ENCODE results near the gene STK32B. TPM values are rescaled to one million over a fixed set of nuclear protein-coding genes. Genes with fewer than 3 reads are reported as not detected.

STK32B gene
- total RNA-seq, 1 donor from 2014 or later = not detected

DNA sequence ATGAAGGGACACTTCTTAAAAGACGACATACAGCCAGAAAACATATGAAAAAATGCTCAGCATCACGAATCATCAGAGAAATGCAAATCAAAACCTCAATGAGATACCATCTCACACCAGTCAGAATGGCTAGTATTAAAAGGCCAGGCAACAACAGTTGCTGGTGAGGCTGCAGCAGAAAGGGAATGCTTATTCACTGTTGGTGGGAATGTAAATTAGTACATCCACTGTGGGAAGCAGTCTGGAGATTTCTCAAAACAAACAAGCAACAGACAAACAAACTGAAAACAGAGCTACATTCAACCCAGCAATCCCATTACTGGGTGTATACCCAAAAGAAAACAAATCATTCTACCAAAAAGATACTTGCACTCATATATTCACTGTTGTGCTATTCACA lies 459.2 kb downstream of the STK32B start:
- H3K27me3 Mint-ChIP-seq = no peaks in the 10 kb centered on the region
- no peaks in the 10 kb centered on the region for H3K9me3 Mint-ChIP-seq
- ChIA-PET CTCF (no interaction called here), POLR2A (no interaction called here)
- intact Hi-C loops (cut with micrococcal nuclease) = no loop called here
- H3K36me3 Mint-ChIP-seq (ENCODE audit: low read depth) = no peaks in the 10 kb centered on the region
- no peak overlapping the region for H3K4me3 Mint-ChIP-seq
- DNase-seq (no peak), ATAC-seq (ENCODE audit: low read depth) (no peak)
- no peak overlapping the region for H3K27ac Mint-ChIP-seq
- H3K4me1 Mint-ChIP-seq = no peaks in the 10 kb centered on the region
- TF ChIP-seq, protein P1, sequence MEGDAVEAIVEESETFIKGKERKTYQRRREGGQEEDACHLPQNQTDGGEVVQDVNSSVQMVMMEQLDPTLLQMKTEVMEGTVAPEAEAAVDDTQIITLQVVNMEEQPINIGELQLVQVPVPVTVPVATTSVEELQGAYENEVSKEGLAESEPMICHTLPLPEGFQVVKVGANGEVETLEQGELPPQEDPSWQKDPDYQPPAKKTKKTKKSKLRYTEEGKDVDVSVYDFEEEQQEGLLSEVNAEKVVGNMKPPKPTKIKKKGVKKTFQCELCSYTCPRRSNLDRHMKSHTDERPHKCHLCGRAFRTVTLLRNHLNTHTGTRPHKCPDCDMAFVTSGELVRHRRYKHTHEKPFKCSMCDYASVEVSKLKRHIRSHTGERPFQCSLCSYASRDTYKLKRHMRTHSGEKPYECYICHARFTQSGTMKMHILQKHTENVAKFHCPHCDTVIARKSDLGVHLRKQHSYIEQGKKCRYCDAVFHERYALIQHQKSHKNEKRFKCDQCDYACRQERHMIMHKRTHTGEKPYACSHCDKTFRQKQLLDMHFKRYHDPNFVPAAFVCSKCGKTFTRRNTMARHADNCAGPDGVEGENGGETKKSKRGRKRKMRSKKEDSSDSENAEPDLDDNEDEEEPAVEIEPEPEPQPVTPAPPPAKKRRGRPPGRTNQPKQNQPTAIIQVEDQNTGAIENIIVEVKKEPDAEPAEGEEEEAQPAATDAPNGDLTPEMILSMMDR (IDR thresholded peaks at IDR 0.05) = no peak

DNA sequence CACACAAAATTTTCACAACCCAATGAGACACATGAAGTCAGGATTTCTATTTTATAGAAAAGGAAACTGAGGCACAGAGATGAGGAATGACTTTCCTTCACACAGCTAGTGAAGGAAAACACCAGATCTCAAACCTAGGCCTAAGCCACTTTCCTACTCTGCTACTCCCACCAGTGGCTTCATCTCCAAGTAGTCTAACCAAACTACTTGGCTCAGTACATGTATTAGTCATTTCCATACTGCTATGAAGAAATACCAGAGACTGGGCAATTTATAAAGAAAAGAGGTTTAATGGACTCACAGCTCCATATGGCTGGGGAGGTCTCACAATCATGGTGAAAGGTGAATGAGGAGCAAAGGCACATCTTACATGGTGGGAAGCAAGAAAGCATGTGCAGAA lies 460.5 kb downstream of the STK32B start:
- intact Hi-C loops (cut with micrococcal nuclease) = no loop called here
- no peak for ATAC-seq (ENCODE audit: low read depth)
- CTCF ChIA-PET = no interaction called here
- no peak for DNase-seq
- Mint-ChIP-seq H3K4me3 (no peak overlapping the region), H3K36me3 (ENCODE audit: low read depth) (no peaks in the 10 kb centered on the region), H3K4me1 (no peaks in the 10 kb centered on the region), H3K27ac (no peak overlapping the region), H3K27me3 (no peaks in the 10 kb centered on the region), H3K9me3 (no peaks in the 10 kb centered on the region)
- TF ChIP-seq, protein P1 (IDR thresholded peaks at IDR 0.05) = no peak
- POLR2A ChIA-PET = no interaction called here

DNA sequence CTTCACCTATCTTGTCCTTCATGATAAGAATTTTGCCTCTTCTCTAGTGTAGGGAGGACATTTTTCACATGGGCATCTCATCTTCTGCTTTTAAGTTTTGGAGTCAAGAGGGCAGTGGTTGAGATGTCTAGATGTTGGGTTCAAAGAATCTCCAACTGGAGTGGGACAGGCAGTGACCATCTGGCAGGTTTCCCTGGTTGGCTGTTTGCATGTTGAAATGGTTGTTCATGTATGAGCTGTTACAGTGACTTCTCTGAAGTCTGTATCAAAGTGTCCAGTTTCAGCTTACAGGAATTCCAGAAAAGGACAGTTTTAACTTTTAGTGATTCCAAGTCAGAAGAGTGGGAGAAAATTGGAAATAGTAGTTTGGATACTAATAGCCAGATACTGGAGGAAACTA lies 464.4 kb downstream of the STK32B start:
- no peaks in the 10 kb centered on the region for H3K36me3 Mint-ChIP-seq (ENCODE audit: low read depth)
- no peak overlapping the region for H3K4me3 Mint-ChIP-seq
- ChIA-PET POLR2A (no interaction called here), CTCF (no interaction called here)
- H3K9me3 Mint-ChIP-seq = peaks cover 2% of the 10 kb centered on the region
- H3K4me1 Mint-ChIP-seq = no peaks in the 10 kb centered on the region
- TF ChIP-seq, protein P1 (IDR thresholded peaks at IDR 0.05) = no peak
- DNase-seq (no peak), ATAC-seq (ENCODE audit: low read depth) (no peak)
- H3K27me3 Mint-ChIP-seq = no peaks in the 10 kb centered on the region
- intact Hi-C loops (cut with micrococcal nuclease) = no loop called here
- no peak overlapping the region for H3K27ac Mint-ChIP-seq

DNA sequence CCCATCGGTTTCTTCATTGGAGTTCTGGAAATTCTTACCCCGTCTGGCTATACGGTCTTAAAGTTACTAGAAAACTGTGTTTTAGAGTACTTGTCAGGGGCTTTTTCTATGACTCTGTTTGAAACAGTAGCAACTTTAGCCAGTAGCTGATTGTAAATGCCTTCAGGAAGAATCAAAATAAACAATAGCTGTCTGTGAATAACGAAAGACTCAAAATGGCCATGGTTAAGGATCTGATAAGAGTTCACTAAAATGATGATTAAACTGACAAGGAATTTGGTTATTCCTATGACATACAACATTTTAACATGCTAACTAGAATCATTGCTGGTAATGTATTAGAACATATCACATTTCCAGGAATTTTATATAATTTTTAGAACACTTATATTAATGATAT lies 466.1 kb downstream of the STK32B start:
- no peaks in the 10 kb centered on the region for H3K4me1 Mint-ChIP-seq
- intact Hi-C loops (cut with micrococcal nuclease) = no loop called here
- no peak overlapping the region for H3K4me3 Mint-ChIP-seq
- H3K27ac Mint-ChIP-seq = no peak overlapping the region
- DNase-seq (no peak), ATAC-seq (ENCODE audit: low read depth) (no peak)
- no peaks in the 10 kb centered on the region for H3K27me3 Mint-ChIP-seq
- CTCF ChIA-PET = no interaction called here
- TF ChIP-seq, protein P1 (IDR thresholded peaks at IDR 0.05) = no peak
- no peaks in the 10 kb centered on the region for H3K36me3 Mint-ChIP-seq (ENCODE audit: low read depth)
- POLR2A ChIA-PET = no interaction called here
- H3K9me3 Mint-ChIP-seq = peaks cover 7% of the 10 kb centered on the region

DNA sequence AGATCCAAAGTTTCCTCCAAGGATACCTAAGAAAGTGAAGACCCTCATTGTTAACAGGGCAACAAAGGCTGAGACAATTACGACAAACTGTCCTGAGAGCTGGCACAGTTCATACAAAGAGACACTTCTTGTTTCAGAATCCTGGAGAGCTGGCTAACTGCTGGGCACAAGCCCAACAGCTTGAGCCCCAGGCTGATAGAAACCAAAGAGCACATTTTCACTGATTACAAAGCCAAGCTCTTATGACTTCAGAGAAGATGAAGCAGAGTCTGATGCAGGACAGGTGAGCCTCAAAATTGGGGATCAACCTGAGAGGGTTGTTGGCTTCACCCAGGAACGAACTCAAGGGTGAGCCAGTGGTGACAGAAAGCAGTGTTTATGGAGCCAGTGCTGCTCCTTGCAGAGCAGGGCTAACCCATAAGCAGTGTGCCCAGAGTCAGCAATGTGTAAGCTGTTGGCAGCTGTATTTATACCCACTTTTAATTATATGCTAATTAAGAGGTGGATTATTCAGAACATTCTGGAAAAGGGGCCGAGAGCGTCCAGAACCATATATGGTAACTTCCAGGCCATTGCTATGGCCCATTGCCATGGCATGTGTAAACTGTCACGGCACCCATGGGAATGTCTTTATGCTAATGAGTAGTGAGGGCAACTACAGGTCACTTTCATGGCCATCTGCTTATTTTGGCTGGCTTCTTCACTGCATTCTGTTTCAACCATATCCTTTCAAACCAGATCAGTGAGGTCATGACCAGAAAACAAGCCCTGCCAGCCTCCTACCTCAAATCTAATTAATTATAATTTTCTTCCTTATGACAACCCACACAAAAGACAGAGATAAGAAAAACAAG lies 473.4 kb downstream of the STK32B start:
- intact Hi-C loops (cut with micrococcal nuclease) = no loop called here
- no peaks in the 10 kb centered on the region for H3K4me1 Mint-ChIP-seq
- POLR2A ChIA-PET = no interaction called here
- H3K9me3 Mint-ChIP-seq = peaks cover 5% of the 10 kb centered on the region
- DNase-seq (no peak), ATAC-seq (ENCODE audit: low read depth) (no peak)
- TF ChIP-seq, protein P1 (IDR thresholded peaks at IDR 0.05) = no peak
- no peaks in the 10 kb centered on the region for H3K36me3 Mint-ChIP-seq (ENCODE audit: low read depth)
- no peak overlapping the region for H3K27ac Mint-ChIP-seq
- no peaks in the 10 kb centered on the region for H3K27me3 Mint-ChIP-seq
- CTCF ChIA-PET = no interaction called here
- H3K4me3 Mint-ChIP-seq = no peak overlapping the region

All from activated B cell treated with CpG ODN at 0.5 μM for 24 hours (primary cell).